GM13977 (cell line): Measurements from ENCODE around the gene TRIM26.

Source experiments
- DNase-seq: peaks from one replicate; pipeline ENCODE4 v3.0.0; 2012; ENCODE audit warnings: low spot score
- in situ Hi-C: fragments of 300-500 bp; cut with MboI; formaldehyde crosslinking; loops from one replicate; pipeline ENCODE4 v1.12.0; 2022; ENCODE audit warnings: low sequenced_read_pairs, low pct_unique_long_range_greater_than_20kb, mixed read lengths, inconsistent platforms; ENCODE audit not compliant: unreplicated experiment
- TF ChIP-seq, protein P1 (sequence below): IDR thresholded peaks from 2 replicates; pipeline ENCODE4 v1.5.1; 2012; ENCODE audit warnings: mild to moderate bottlenecking, control low read depth; ENCODE audit not compliant: insufficient read depth; ENCODE audit errors: extremely low read depth, missing control alignments

TRIM26 gene

DNA sequence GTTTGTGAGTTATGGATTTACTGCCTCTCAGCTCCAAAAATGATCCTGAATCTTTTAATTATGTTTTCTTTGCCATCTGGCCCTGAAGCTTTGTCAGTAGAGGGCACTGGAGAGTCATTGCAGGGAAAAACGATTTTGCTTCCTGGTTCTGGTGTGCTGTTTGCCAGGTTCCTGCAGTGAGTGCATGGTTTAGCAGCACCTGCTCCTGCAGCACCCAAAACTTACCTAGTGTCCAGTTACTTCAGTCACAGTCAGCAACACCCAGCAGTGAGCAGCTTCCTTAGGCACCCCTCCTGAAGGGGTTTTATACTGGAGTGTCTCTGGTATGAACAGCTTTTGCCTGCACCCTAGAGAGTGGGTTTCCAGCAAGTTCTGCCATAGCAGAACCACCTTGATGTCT is 6.0 kb upstream of the TRIM26 start:
- peak; percentile 68 for DNase-seq
- TF ChIP-seq, protein P1, sequence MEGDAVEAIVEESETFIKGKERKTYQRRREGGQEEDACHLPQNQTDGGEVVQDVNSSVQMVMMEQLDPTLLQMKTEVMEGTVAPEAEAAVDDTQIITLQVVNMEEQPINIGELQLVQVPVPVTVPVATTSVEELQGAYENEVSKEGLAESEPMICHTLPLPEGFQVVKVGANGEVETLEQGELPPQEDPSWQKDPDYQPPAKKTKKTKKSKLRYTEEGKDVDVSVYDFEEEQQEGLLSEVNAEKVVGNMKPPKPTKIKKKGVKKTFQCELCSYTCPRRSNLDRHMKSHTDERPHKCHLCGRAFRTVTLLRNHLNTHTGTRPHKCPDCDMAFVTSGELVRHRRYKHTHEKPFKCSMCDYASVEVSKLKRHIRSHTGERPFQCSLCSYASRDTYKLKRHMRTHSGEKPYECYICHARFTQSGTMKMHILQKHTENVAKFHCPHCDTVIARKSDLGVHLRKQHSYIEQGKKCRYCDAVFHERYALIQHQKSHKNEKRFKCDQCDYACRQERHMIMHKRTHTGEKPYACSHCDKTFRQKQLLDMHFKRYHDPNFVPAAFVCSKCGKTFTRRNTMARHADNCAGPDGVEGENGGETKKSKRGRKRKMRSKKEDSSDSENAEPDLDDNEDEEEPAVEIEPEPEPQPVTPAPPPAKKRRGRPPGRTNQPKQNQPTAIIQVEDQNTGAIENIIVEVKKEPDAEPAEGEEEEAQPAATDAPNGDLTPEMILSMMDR: peak; percentile 94
- in situ Hi-C loops: no loop called here

DNA sequence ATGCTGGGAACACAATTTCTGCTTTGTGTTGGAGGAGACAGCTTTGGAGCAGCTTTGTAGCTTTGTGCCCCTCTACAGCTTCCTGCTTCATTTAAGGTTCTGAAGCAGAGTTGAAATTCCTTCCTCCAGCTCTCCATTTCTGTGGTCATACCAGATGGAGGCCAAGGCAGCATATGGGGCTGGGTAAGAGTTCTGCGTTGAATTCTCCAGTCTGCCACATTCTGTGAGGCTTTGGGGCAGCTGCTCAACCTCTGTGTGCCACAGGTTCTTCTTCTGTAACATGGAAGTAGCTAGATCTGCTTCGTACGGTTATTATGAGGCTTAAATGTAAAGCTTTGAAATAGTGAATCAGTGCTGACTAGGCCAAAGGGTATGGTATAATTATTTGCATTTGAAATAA is 2.9 kb upstream of the TRIM26 start:
- DNase-seq: no peak
- TF ChIP-seq, protein P1: no peak
- in situ Hi-C loops: no loop called here

DNA sequence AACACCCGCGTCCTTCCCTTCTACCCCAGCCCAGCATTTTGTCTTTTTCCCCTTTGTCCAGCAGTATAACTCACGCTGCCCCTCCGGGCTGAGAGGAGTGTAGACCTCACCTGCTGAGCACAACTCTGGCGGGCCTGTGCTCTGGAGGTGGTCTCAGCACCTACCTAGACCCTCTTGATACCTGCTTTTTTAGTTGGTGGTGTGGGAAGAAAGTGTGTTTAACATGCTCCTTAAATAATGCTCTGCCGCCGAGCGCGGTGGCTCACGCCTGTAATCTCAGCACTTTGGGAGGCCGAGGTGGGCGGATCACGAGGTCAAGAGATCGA is 1.4 kb upstream of the TRIM26 start:
- no peak for DNase-seq
- in situ Hi-C loops: no loop called here
- TF ChIP-seq, protein P1: no peak

DNA sequence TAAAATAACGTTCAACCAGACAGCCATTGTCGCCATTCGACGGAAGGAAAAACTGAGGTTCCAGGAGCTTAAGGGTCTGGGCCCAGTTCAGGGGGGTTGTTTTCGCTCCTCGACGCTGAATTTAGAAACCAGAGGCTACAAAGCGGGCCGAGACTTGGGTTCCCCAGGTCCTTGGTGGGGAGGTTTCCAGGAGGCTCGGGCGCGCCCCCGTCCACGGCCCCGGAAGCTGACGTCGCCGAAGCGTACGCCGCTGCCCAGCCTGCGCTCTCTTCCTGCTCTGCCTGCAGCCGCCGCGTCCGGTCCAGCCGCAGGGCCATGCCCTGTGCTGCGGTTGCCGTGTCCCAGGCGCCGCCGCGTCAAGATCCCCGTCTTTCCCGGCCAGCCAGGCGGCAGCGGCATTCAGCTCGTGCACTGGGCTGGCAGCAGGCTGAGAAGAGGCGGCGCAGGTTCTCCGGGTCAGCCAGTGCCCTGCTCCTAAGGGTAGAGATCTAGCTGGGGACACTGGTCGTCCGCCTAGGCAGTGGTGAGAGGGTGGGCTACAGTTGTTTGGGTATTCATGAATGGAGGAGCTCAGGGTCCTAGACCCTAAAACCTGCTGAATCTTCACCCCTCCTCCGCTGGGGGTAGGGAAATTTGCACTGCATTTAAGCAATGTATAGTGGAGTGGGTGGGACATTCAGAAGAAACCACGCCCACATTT is 901 bp upstream of the TRIM26 start:
- in situ Hi-C loops: no loop called here
- TF ChIP-seq, protein P1: no peak
- DNase-seq: peak; percentile 78

DNA sequence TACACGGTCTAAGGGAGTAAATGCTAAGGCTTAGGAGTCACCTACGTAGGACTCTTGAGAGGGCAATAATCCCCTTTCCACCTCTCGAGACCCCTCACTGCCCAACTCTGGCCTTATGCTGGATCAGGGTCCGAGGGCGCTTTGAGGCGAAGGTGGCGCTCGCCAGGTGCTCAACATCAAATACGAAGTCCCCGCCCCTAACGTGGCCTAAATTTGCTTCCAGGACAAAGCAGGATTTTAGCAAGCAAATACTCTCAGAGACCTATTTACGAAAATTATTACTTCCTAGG is 406 bp upstream of the TRIM26 start:
- no peak for DNase-seq
- TF ChIP-seq, protein P1: no peak
- in situ Hi-C loops: no loop called here

DNA sequence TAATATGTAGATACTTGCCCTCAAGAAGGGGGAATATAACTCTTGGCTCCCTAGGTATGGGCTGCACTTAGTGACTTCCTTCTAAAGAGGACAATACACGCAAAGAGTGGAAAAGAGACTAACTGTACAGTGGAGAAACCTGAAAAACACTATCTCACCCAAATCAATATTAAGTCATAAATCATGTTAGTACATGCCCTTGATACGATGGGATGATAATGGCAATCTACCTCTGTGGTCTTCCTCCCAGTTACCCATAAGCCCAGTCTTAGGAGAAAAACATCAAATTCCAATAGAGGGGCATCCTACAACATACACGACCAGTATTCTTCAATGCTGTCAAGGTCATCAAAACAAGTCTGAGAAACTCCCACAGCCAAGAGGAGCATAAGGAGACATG is 1.3 kb downstream of the TRIM26 start:
- TF ChIP-seq, protein P1: no peak
- DNase-seq: no peak
- in situ Hi-C loops: no loop called here

DNA sequence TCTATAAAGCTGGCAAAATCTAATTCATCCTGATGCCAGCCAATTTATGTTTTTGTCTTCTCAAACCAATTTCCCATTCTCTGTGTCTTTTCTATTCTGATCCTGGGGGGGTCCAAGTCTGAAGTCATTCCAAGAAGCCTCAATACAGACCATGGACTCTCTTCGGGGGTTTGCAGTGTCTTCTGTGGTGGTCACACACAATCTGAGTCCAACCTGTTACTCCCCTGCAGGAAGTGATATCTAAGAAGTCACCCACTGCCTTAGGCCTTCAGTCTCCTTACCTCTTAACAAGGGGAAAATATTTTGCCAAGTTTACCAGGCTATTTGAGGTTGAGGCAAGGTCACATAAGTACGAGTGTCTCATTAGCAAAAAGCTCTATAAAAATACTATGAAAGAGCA is 1.9 kb downstream of the TRIM26 start:
- in situ Hi-C loops: no loop called here
- DNase-seq: no peak
- TF ChIP-seq, protein P1: no peak
